ENCODE results near the gene DUSP22.

DNA sequence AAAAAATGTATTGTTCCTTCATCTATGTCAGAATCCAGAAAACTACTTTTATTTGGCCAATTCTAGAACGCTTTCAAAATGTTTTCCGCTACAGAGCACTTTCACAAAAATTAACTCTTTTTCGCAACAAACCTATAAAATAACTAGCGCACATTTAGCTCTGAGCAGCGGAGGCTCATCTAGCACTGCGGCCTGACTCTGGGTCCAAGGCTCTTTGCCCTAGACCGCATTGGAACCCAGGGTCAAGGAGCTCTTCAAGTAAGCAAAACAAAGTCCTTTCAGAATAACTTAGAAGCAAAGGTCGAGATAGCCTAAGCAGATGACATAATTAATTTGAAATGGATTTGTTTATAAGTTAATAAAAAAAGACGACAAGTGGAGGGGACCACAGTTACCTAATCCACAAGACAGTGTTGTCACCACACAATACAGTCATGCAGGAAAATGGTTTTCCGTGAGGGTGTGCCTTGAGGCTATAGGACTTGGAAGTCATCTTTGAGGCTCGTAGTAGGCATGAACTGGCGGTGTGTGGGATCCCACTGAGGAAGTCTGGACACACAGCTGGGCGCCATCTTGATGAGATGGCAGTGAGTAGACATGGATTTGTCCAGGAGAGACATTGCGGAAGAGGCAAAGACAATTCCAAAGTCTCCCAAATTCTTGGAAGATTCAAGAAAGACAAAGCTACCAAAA lies 70.1 kb downstream of the DUSP22 start:
- no peak for TF ChIP-seq GATA2 (IDR thresholded peaks at IDR 0.05; ENCODE audit: low read depth, low read length)
- TF ChIP-seq GATA3 (IDR thresholded peaks at IDR 0.05; ENCODE audit: low read depth, low read length) = no peak

Data from SH-SY5Y (cell line).